ENCODE measurements around the gene MCRIP2.

Gene MCRIP2

GRCh38 chr16:617855-618254 lies 23.8 kb upstream of the MCRIP2 start:
- no peak for DNase-seq (ENCODE audit: low read depth)
- H3K4me3 ChIP-seq (ENCODE audit: low read depth, low read length) = no peak overlapping the region
- TF ChIP-seq CTCF (IDR thresholded peaks at IDR 0.05; ENCODE audit: control insufficient read depth, extremely low read depth, insufficient read depth) = no peak

- H3K4me3 ChIP-seq (ENCODE audit: low read depth, low read length) = no peak overlapping the region
- DNase-seq (ENCODE audit: low read depth) = no peak
- TF ChIP-seq CTCF (IDR thresholded peaks at IDR 0.05; ENCODE audit: control insufficient read depth, extremely low read depth, insufficient read depth) = no peak
These were observed 22.0 kb upstream of the MCRIP2 start for GRCh38 chr16:619476-620100.

DNA sequence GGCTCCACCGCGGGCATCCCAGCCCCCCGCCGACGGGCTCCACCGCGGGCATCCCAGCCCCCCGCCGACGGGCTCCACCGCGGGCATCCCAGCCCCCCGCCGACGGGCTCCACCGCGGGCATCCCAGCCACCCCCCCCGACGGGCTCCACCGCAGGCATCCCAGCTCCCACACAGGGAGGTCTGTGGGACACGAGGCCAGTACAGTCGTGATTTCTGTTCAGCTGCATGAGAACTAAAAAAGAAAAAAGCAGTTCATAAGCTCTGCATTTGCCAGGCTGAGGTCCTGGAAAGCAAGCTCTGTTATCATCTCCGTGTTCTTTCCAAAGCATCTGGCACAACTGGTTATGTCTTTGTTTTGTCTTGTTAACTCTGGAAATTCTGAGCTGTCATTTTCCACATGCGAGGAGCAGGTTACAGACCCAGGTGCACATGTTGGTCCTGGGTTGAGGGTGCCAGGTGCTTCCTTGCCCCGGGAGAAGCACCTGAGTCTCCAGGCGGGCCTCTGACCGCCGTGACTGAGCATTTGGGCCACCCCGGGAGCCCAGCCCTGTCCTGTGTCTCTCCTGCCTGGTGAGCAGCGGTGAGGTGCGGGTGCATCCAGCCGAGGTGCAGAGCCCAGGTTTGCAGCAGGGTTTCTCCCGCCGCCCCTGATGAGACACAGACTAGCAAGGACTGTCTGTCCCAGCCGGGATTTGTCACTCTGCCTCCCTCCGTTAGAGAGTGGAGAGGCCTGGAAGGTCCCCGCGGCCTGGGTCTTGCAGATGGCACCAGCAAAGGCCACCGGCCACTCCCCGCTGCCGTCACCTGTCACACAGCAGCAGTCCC lies 20.7 kb upstream of the MCRIP2 start:
- DNase-seq (ENCODE audit: low read depth) = no peak
- TF ChIP-seq CTCF (IDR thresholded peaks at IDR 0.05; ENCODE audit: control insufficient read depth, extremely low read depth, insufficient read depth) = no peak

DNA sequence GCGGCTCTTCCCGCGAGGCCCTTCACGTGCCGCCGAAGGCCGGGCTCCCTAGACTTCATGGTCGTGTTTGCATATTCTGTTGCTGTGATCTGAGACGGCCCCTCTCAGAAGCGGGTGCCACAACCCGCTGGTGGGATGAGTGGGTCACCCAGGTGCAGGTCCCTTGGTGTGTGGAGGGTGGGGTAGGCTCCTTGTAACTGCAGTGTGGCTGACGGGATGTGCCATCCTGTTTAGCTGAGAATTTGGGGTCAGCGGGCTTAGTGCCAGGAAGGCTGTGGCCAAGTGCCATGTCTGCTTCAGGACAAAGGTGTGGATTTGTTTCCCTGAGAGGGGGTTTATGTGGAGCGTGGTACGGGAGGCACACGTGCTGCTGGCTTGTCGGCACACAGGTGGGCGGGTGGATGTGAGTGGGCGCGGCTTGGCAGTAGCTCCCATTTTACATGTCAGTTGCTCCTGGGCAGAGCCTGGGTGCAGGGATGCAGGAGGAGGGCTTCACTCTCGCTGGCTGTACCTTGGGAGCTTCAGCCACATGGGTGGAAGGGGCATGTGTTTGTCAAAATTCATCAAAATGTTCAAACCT lies 20.0 kb upstream of the MCRIP2 start:
- no peak for TF ChIP-seq CTCF (IDR thresholded peaks at IDR 0.05; ENCODE audit: control insufficient read depth, extremely low read depth, insufficient read depth)
- DNase-seq (ENCODE audit: low read depth) = no peak
- H3K4me3 ChIP-seq (ENCODE audit: low read depth, low read length) = no peak overlapping the region

More for the DNA sequence above, 20.7 kb upstream of the MCRIP2 start:
- H3K4me3 ChIP-seq (ENCODE audit: low read depth, low read length) = no peak overlapping the region

DNA sequence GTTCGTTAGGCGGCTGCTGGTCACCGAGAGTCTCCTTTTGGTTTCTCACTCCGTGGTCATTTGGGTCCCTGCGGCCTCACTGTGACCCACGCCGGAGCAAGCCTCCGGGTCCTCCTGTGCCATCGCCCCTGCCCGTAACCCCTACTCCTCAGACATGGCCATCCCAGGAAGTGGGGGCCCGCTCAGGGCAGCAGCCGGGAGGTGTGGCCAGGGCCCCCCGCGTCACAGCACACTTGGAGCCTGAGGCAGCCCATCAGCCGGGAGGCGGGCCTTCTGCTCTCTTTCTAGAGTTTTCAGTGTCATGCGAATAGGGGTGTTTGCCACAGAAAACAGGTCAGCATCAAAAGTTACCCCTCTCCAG lies 18.7 kb upstream of the MCRIP2 start:
- no peak for TF ChIP-seq CTCF (IDR thresholded peaks at IDR 0.05; ENCODE audit: control insufficient read depth, extremely low read depth, insufficient read depth)
- no peak overlapping the region for H3K4me3 ChIP-seq (ENCODE audit: low read depth, low read length)
- DNase-seq (ENCODE audit: low read depth) = no peak

DNA sequence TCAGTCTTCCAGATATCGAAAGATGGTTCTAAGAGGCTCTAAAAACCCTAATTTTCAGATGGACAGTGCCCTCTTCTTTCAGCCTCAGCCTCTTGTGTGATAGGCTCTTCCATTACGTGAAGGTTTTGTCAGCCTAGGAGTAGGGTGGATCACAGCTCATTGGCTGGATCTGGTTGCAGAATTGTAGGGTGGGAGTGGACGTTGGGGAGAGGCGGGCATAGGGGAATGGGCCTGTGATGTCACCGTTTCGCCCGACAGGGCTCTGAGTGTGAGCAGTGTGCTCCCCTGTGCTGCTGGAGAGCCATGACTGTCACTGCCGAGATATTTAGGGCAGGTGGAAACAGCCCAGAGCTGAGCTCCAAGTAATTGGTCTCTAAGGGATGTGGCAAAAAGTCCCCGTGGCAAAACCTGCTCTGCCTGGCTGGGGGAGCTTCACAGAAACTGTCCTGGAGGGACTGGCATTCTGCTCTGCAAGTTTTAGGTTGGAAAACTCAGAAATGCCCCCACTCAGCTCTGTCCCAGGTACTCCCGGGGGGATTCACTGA lies 17.0 kb upstream of the MCRIP2 start:
- no peak for DNase-seq (ENCODE audit: low read depth)
- TF ChIP-seq CTCF (IDR thresholded peaks at IDR 0.05; ENCODE audit: control insufficient read depth, extremely low read depth, insufficient read depth) = no peak
- no peak overlapping the region for H3K4me3 ChIP-seq (ENCODE audit: low read depth, low read length)

Measured in LNCaP clone FGC (cell line).